ENCODE measurements around the gene GATA5.

- TF ChIP-seq CTCF (IDR thresholded peaks at IDR 0.05; ENCODE audit: insufficient read depth, low read length, poor library complexity, severe bottlenecking) (no peak), EZH2phosphoT487 (conservative IDR thresholded peaks at IDR 0.05; ENCODE audit: low read length) (no peak)
Measured at GRCh38 chr20:62481425-62482145, 5.8 kb upstream of the GATA5 start.

Measured in SU-DHL-6 (cell line).